ENCODE results near the gene LPP. TPM values are rescaled to one million over a fixed set of nuclear protein-coding genes. Genes with fewer than 3 reads are reported as not detected.

LPP gene
- total and polyA plus RNA-seq, 2 donors (not counting 1 experiment from before 2014, with no cell fraction given) = 7.6 to 81.7 TPM

DNA sequence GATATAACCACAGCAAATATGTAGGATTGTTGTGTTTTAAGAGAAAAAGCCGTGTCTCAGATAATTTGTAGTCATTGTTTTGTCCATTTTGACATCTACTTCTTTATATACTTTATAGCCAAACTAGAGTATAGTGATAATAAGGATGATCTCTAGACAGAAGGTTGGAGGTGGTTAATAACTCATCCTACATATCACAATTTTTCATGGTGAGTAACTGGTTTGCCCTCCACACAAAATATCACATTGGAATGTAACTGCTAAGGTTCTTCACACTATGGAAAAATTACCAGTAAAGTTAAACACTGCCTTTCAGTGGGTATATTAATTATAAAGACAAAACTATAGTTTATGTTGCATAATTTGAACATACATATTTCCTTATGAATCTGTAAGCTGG lies 380.7 kb downstream of the LPP start:
- H3K4me2 ChIP-seq (replicated peaks; ENCODE audit: low read depth, low read length, poor library complexity, severe bottlenecking) = no peak overlapping the region
- no CpG with 5 or more reads among the region's 1 CpG for WGBS (ENCODE audit: insufficient coverage)
- no peak overlapping the region for H3K9ac ChIP-seq (ENCODE audit: low read length)
- H3K79me2 ChIP-seq (ENCODE audit: control insufficient read depth, insufficient read depth, low read length) = no peaks in the 10 kb centered on the region
- POLR2A ChIA-PET = no interaction called here
- no peaks in the 10 kb centered on the region for H4K20me1 ChIP-seq (ENCODE audit: control insufficient read depth, insufficient read depth, low read length, poor library complexity, severe bottlenecking)
- Mint-ChIP-seq H3K27me3 (no peaks in the 10 kb centered on the region), H3K9me3 (ENCODE audit: insufficient read depth) (no peaks in the 10 kb centered on the region), H3K4me3 (no peak overlapping the region), H3K4me1 (peaks cover 10% of the 10 kb centered on the region), H3K27ac (no peak overlapping the region)
- peaks cover 0 to 1% (median 0%) of the 10 kb centered on the region in 3 donors for H3K9me3 ChIP-seq (ENCODE audit: control extremely low read depth in 1 of 3, control insufficient read depth in 2 of 3, insufficient read depth in 1 of 3, low read length in 2 of 3)
- no peak overlapping the region for H2AFZ ChIP-seq (ENCODE audit: insufficient read depth, low read depth, low read length, poor library complexity, severe bottlenecking)
- H3K36me3 ChIP-seq (replicated peaks in 1 of 2; ENCODE audit: control extremely low read depth in 1 of 2, control insufficient read depth in 1 of 2, extremely low read depth in 1 of 2, insufficient read depth in 2 of 2, low read length in 1 of 2) = peaks cover 0 to 1% of the 10 kb centered on the region in 2 experiments
- no peak for DNase-seq
- no peak overlapping the region for H3K27ac ChIP-seq (ENCODE audit: low read length in 2 of 2)
- ATAC-seq (ENCODE audit: low read depth) = no peak
- TF ChIP-seq, protein P1, sequence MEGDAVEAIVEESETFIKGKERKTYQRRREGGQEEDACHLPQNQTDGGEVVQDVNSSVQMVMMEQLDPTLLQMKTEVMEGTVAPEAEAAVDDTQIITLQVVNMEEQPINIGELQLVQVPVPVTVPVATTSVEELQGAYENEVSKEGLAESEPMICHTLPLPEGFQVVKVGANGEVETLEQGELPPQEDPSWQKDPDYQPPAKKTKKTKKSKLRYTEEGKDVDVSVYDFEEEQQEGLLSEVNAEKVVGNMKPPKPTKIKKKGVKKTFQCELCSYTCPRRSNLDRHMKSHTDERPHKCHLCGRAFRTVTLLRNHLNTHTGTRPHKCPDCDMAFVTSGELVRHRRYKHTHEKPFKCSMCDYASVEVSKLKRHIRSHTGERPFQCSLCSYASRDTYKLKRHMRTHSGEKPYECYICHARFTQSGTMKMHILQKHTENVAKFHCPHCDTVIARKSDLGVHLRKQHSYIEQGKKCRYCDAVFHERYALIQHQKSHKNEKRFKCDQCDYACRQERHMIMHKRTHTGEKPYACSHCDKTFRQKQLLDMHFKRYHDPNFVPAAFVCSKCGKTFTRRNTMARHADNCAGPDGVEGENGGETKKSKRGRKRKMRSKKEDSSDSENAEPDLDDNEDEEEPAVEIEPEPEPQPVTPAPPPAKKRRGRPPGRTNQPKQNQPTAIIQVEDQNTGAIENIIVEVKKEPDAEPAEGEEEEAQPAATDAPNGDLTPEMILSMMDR (IDR thresholded peaks at IDR 0.05) = no peak
- no peak for TF ChIP-seq EZH2 (IDR thresholded peaks at IDR 0.05; ENCODE audit: borderline replicate concordance, insufficient read depth, low read depth, low read length, poor library complexity, severe bottlenecking)
- peaks cover 0 to 4% of the 10 kb centered on the region in 2 donors for H3K4me1 ChIP-seq (ENCODE audit: control insufficient read depth in 2 of 2, insufficient read depth in 2 of 2, low read length in 2 of 2)
- H3K27me3 ChIP-seq (replicated peaks in 1 of 4; ENCODE audit: control extremely low read depth in 1 of 4, control insufficient read depth in 3 of 4, insufficient read depth in 4 of 4, low read length in 3 of 4) = no peaks in the 10 kb centered on the region
- CTCF ChIA-PET = interaction anchor here (1.4 kb wide), 1 partner anchor 794 kb away, joined by 5 read pairs; no protein-coding TSS in a partner anchor
- intact Hi-C loops (cut with micrococcal nuclease) = no loop called here
- no peak overlapping the region for H3K4me3 ChIP-seq (ENCODE audit: control extremely low read depth in 1 of 5, extremely low read depth in 1 of 5, insufficient read depth in 1 of 5, low read depth in 2 of 5, low read length in 4 of 5)

DNA sequence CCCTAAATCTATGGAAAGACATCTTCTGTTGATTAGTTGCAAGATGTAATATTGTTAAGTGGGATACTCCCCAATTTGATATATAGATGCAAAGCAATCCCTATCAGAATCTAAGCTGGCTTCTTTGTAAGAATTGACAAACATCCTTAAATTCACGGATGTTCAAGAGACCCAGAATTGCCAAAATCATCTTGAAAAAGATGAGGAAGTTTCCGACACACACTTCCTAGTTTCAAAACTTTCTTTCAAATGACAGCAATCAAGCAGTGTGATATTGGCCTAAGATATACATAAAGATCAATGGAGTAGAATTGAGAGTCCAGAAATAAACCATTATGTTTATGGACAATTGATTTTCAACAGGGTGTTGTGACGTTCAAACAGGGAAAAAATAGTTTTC lies 383.6 kb downstream of the LPP start:
- no peaks in the 10 kb centered on the region for H3K27me3 ChIP-seq (replicated peaks in 1 of 4; ENCODE audit: control extremely low read depth in 1 of 4, control insufficient read depth in 3 of 4, insufficient read depth in 4 of 4, low read length in 3 of 4)
- H2AFZ ChIP-seq (ENCODE audit: insufficient read depth, low read depth, low read length, poor library complexity, severe bottlenecking) = no peak overlapping the region
- DNase-seq = no peak
- intact Hi-C loops (cut with micrococcal nuclease) = no loop called here
- TF ChIP-seq, protein P1 (IDR thresholded peaks at IDR 0.05) = no peak
- TF ChIP-seq EZH2 (IDR thresholded peaks at IDR 0.05; ENCODE audit: borderline replicate concordance, insufficient read depth, low read depth, low read length, poor library complexity, severe bottlenecking) = no peak
- H3K4me1 ChIP-seq (ENCODE audit: control insufficient read depth in 2 of 2, insufficient read depth in 2 of 2, low read length in 2 of 2) = peaks cover 0 to 4% of the 10 kb centered on the region in 2 donors
- POLR2A ChIA-PET = no interaction called here
- H3K4me2 ChIP-seq (replicated peaks; ENCODE audit: low read depth, low read length, poor library complexity, severe bottlenecking) = no peak overlapping the region
- no peaks in the 10 kb centered on the region for H3K79me2 ChIP-seq (ENCODE audit: control insufficient read depth, insufficient read depth, low read length)
- H3K27ac ChIP-seq (ENCODE audit: low read length in 2 of 2) = no peak overlapping the region
- no peaks in the 10 kb centered on the region for H3K36me3 ChIP-seq (replicated peaks in 1 of 2; ENCODE audit: control extremely low read depth in 1 of 2, control insufficient read depth in 1 of 2, extremely low read depth in 1 of 2, insufficient read depth in 2 of 2, low read length in 1 of 2)
- Mint-ChIP-seq H3K27ac (no peak overlapping the region), H3K4me3 (no peak overlapping the region), H3K27me3 (no peaks in the 10 kb centered on the region), H3K4me1 (peaks cover 21% of the 10 kb centered on the region), H3K9me3 (ENCODE audit: insufficient read depth) (no peaks in the 10 kb centered on the region)
- no peak overlapping the region for H3K4me3 ChIP-seq (ENCODE audit: control extremely low read depth in 1 of 5, extremely low read depth in 1 of 5, insufficient read depth in 1 of 5, low read depth in 2 of 5, low read length in 4 of 5)
- H3K9ac ChIP-seq (ENCODE audit: low read length) = no peak overlapping the region
- H3K9me3 ChIP-seq (ENCODE audit: control extremely low read depth in 1 of 3, control insufficient read depth in 2 of 3, insufficient read depth in 1 of 3, low read length in 2 of 3) = no peaks in the 10 kb centered on the region
- ATAC-seq (ENCODE audit: low read depth) = no peak
- no peaks in the 10 kb centered on the region for H4K20me1 ChIP-seq (ENCODE audit: control insufficient read depth, insufficient read depth, low read length, poor library complexity, severe bottlenecking)
- WGBS (ENCODE audit: insufficient coverage) = no CpG with 5 or more reads among the region's 3 CpGs
- CTCF ChIA-PET = no interaction called here
